DOHH2 (cell line): ENCODE measurements around the gene EPHA2.

Source experiments
- H3F3A ChIP-seq: fragments of 200-600 bp; sonication (generic), shearing (Covaris generic); 2 replicates; pipeline ENCODE4 v1.6.0; 2016; ENCODE audit warnings: antibody characterized with exemption, mild to moderate bottlenecking; ENCODE audit not compliant: control insufficient read depth, insufficient read depth
- H3K27ac ChIP-seq: fragments of 200-600 bp; sonication (generic); 2 replicates; pipeline ENCODE4 v1.5.1; 2014; ENCODE audit warnings: low read depth, mild to moderate bottlenecking, low read length, moderate library complexity
- H3K27me3 ChIP-seq: fragments of 200-600 bp; sonication (generic); 2 replicates; pipeline ENCODE4 v1.6.1; 2014; ENCODE audit warnings: mild to moderate bottlenecking, low read length, mixed read lengths; ENCODE audit not compliant: control insufficient read depth
- H3K36me3 ChIP-seq: fragments of 200-600 bp; sonication (generic); 2 replicates; pipeline ENCODE4 v1.6.1; 2014; ENCODE audit warnings: mild to moderate bottlenecking, low read length, moderate library complexity, mixed read lengths; ENCODE audit not compliant: control insufficient read depth
- H3K4me1 ChIP-seq: fragments of 200-600 bp; sonication (generic); 2 replicates; pipeline ENCODE4 v1.6.1; 2014; ENCODE audit warnings: mild to moderate bottlenecking, low read length, mixed read lengths; ENCODE audit not compliant: control insufficient read depth
- H3K4me2 ChIP-seq: fragments of 200-600 bp; sonication (generic); 2 replicates; pipeline ENCODE4 v1.6.0; 2014; ENCODE audit warnings: mild to moderate bottlenecking, low read length, moderate library complexity
- H3K4me3 ChIP-seq: fragments of 200-600 bp; sonication (generic); 2 replicates; pipeline ENCODE4 v1.5.1; 2014; ENCODE audit warnings: mild to moderate bottlenecking, low read length, mixed read lengths
- H3K79me2 ChIP-seq: fragments of 200-600 bp; sonication (generic); 2 replicates; pipeline ENCODE4 v1.6.1; 2014; ENCODE audit warnings: mild to moderate bottlenecking, low read length, mixed read lengths; ENCODE audit not compliant: control insufficient read depth
- H3K9me2 ChIP-seq: fragments of 200-600 bp; sonication (generic); replicated peaks from 2 replicates; pipeline ENCODE4 v1.6.1; 2014; ENCODE audit warnings: mild to moderate bottlenecking, low read length, mixed read lengths; ENCODE audit not compliant: control insufficient read depth
- H3K9me3 ChIP-seq: fragments of 200-600 bp; sonication (generic); 2 replicates; pipeline ENCODE4 v1.6.1; 2014; ENCODE audit warnings: antibody characterized with exemption, low read length, mixed read lengths; ENCODE audit not compliant: control insufficient read depth, insufficient read depth
- H4K20me1 ChIP-seq: fragments of 200-600 bp; sonication (generic); 2 replicates; pipeline ENCODE4 v1.6.0; 2014; ENCODE audit warnings: low read depth, mild to moderate bottlenecking, antibody characterized with exemption, low read length, moderate library complexity; ENCODE audit not compliant: control insufficient read depth, insufficient read depth
- EZH2phosphoT487 ChIP-seq: fragments of 200-600 bp; sonication (generic); IDR thresholded peaks from 2 replicates; pipeline ENCODE4 v1.6.1; 2017; ENCODE audit warnings: borderline replicate concordance, mild to moderate bottlenecking, antibody characterized with exemption, low read length, moderate library complexity, mixed read lengths
- TF ChIP-seq, protein P1 (sequence below): fragments of 200-600 bp; sonication (generic); IDR thresholded peaks from one replicate; pipeline ENCODE4 v1.5.1; 2014; ENCODE audit warnings: antibody characterized with exemption, mild to moderate bottlenecking, low read depth, low read length; ENCODE audit not compliant: poor library complexity, severe bottlenecking

Gene EPHA2

DNA sequence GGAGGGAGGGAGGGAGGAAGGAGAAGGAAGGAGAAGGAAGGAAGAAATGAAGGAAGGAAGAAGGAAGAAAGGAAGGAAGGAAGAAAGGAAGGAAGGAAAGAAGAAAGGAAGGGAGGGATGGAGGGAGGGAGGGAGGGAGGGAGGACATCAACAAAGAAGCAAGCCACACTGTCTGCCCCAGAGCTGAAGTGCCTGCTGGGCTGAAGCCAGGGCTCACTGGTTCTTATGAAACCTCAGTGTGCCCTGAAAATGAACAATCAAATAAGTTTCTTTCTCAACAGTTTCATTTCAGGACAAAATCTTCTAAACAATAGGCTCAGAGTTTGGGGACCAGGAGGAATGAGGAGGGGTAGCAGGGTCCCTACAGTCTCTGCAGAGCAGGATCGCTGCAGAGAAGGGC, 35.4 kb upstream of the EPHA2 start:
- Histone ChIP-seq H3K27ac (no peak overlapping the region), H3K9me2 (no peaks in the 10 kb centered on the region), H3K4me2 (no peak overlapping the region), H3K4me1 (no peaks in the 10 kb centered on the region), H3K36me3 (no peaks in the 10 kb centered on the region), H4K20me1 (no peaks in the 10 kb centered on the region), H3K27me3 (0 out of 2 replicates have a peak, but pooled peaks cover 4% of the 10 kb centered on the region), H3K79me2 (no peaks in the 10 kb centered on the region), H3K4me3 (no peak overlapping the region), H3F3A (no peaks in the 10 kb centered on the region), H3K9me3 (no peaks in the 10 kb centered on the region)
- no peak for TF ChIP-seq EZH2phosphoT487
- TF ChIP-seq, protein P1, sequence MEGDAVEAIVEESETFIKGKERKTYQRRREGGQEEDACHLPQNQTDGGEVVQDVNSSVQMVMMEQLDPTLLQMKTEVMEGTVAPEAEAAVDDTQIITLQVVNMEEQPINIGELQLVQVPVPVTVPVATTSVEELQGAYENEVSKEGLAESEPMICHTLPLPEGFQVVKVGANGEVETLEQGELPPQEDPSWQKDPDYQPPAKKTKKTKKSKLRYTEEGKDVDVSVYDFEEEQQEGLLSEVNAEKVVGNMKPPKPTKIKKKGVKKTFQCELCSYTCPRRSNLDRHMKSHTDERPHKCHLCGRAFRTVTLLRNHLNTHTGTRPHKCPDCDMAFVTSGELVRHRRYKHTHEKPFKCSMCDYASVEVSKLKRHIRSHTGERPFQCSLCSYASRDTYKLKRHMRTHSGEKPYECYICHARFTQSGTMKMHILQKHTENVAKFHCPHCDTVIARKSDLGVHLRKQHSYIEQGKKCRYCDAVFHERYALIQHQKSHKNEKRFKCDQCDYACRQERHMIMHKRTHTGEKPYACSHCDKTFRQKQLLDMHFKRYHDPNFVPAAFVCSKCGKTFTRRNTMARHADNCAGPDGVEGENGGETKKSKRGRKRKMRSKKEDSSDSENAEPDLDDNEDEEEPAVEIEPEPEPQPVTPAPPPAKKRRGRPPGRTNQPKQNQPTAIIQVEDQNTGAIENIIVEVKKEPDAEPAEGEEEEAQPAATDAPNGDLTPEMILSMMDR: no peak

DNA sequence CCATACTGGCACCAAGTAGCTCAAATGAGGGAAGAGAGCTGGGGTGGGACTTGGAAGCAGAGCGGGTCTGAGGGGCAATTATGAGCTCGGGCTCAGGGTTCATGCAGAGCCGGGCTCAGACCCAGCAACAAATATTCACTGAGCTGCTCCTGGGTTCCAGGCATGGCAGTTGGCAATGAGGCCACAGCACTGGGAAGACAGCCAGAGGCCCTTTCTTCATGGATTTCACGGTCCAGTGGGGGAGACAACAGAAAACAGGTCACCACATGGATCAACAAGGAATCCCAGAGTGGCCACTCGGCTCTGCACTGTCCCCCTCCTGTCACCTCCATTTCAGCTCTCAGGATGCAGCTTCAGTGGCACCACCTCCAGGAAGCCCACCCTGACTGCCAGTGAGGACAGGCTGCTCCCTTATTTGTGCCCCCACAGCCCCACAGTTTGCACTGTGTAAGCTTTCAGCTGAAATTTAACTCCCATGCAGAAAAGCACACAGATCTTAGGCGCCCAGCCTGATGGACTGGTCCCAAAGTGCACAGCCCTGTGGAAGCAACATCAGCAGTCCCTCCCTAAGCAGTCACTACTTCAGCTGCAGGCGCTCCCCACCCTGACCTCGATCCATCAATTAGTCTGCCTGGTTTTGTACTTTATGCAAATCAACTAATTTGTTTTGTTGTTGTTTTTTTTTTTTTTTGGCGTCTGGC, 34.2 kb upstream of the EPHA2 start:
- Histone ChIP-seq H3K36me3 (no peaks in the 10 kb centered on the region), H3K27ac (no peak overlapping the region), H3K4me3 (no peak overlapping the region), H3K9me3 (no peaks in the 10 kb centered on the region), H3K79me2 (no peaks in the 10 kb centered on the region), H3K4me1 (no peaks in the 10 kb centered on the region), H3F3A (no peaks in the 10 kb centered on the region), H3K4me2 (no peak overlapping the region), H3K27me3 (0 out of 2 replicates have a peak, but pooled peaks cover 4% of the 10 kb centered on the region), H4K20me1 (no peaks in the 10 kb centered on the region), H3K9me2 (no peaks in the 10 kb centered on the region)
- TF ChIP-seq EZH2phosphoT487: no peak
- TF ChIP-seq, protein P1: no peak

DNA sequence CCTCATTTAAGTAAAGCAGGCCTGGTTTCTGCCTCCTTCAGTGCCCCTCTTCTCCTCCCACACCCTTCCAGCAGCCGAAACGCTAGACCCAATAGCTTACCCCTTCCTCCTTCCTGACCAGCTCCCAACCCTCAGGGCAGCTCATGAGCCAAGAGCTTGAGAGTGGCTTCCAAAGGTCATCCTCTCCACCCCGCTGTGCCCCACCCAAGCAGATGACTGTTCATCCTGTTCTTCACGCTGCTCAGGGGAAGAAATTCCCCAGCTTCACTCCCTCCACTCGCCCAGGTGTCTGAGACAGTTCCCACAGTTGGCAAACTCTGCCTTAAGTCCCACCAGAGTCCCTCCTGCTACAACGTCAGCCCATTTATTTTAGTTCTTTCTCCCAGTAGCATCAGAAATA, 33.1 kb upstream of the EPHA2 start:
- H3K27me3 ChIP-seq: 0 out of 2 replicates have a peak, but pooled peaks cover 4% of the 10 kb centered on the region
- H4K20me1 ChIP-seq: no peaks in the 10 kb centered on the region
- no peaks in the 10 kb centered on the region for H3K9me2 ChIP-seq
- H3K4me2 ChIP-seq: no peak overlapping the region
- TF ChIP-seq, protein P1: no peak
- no peak overlapping the region for H3K4me3 ChIP-seq
- no peaks in the 10 kb centered on the region for H3K79me2 ChIP-seq
- no peaks in the 10 kb centered on the region for H3K36me3 ChIP-seq
- no peaks in the 10 kb centered on the region for H3F3A ChIP-seq
- no peaks in the 10 kb centered on the region for H3K4me1 ChIP-seq
- H3K27ac ChIP-seq: no peak overlapping the region
- no peaks in the 10 kb centered on the region for H3K9me3 ChIP-seq
